ENCODE measurements around the gene RALB. TPM values are rescaled to one million over a fixed set of nuclear protein-coding genes. Genes with fewer than 3 reads are reported as not detected.

Gene RALB
- total and polyA plus RNA-seq, 2 of the 4 experiments (the other 2 are of a cell fraction) = 53.6 to 54.7 TPM

GRCh38 chr2:120272763-120273481 lies 20.3 kb downstream of the RALB start:
- Histone ChIP-seq H4K5ac (ENCODE audit: low read depth, low read length) (no peak overlapping the region), H3K9ac (ENCODE audit: low read depth, low read length) (no peak overlapping the region), H3K36me3 (ENCODE audit: control insufficient read depth, insufficient read depth, low read length) (peaks cover 4% of the 10 kb centered on the region; the same call in 1 of the 2 replicates), H3K9me1 (ENCODE audit: insufficient read depth, low read length) (peaks cover 10% of the 10 kb centered on the region), H3K4me2 (ENCODE audit: low read depth, low read length) (no peak overlapping the region), H2AFZ (replicated peaks; ENCODE audit: low read length, poor library complexity) (no peak overlapping the region), H3K18ac (ENCODE audit: low read depth, low read length) (no peak overlapping the region), H3K79me1 (ENCODE audit: low read depth in 1 of 2, low read length in 2 of 2) (peaks cover 66 to 85% of the 10 kb centered on the region in 2 experiments), H3K27ac (ENCODE audit: insufficient read depth, low read length) (no peak overlapping the region), H3K9me3 (ENCODE audit: control insufficient read depth, insufficient read depth, low read length) (peaks cover 4% of the 10 kb centered on the region; the same call in 1 of the 2 replicates), H2AK9ac (replicated peaks; ENCODE audit: low read depth, low read length, poor library complexity) (no peak overlapping the region), H2BK20ac (ENCODE audit: low read depth, low read length) (no peak overlapping the region), H2BK120ac (ENCODE audit: low read depth, low read length) (no peak overlapping the region), H3K56ac (ENCODE audit: extremely low read depth, insufficient read depth, low read length) (no peak overlapping the region), H3K27me3 (ENCODE audit: control insufficient read depth, insufficient read depth, low read length) (no peaks in the 10 kb centered on the region), H2BK15ac (ENCODE audit: low read depth, low read length) (no peak overlapping the region), H2AK5ac (ENCODE audit: low read depth, low read length) (no peak overlapping the region), H3K4me3 (ENCODE audit: insufficient read depth, low read depth, low read length) (no peak overlapping the region), H3K14ac (replicated peaks; ENCODE audit: low read depth, low read length) (no peak overlapping the region), H2BK5ac (ENCODE audit: low read depth, low read length, poor library complexity, severe bottlenecking) (no peak overlapping the region), H3K4ac (ENCODE audit: low read depth, low read length) (no peak overlapping the region), H3K4me1 (ENCODE audit: control insufficient read depth, insufficient read depth, low read length) (0 out of 2 replicates have a peak, but pooled peaks cover 2% of the 10 kb centered on the region), H4K8ac (ENCODE audit: low read depth in 2 of 2, low read length in 2 of 2) (no peak overlapping the region), H4K20me1 (ENCODE audit: insufficient read depth, low read length) (peaks cover 47% of the 10 kb centered on the region), H4K91ac (ENCODE audit: insufficient read depth, low read depth, low read length) (no peak overlapping the region), H3K23ac (ENCODE audit: low read depth, low read length) (no peak overlapping the region)
- TF ChIP-seq POLR2A (IDR thresholded peaks at IDR 0.05; ENCODE audit: low read depth, low read length) = no peak
- no peak for TF ChIP-seq NFE2L2 (IDR thresholded peaks at IDR 0.05; ENCODE audit: low read depth, low read length)
- no peak for TF ChIP-seq BHLHE40 (IDR thresholded peaks at IDR 0.05; ENCODE audit: low read depth, low read length)
- TF ChIP-seq CTCF (conservative IDR thresholded peaks at IDR 0.05; ENCODE audit: low read depth, low read length) = no peak
- TF ChIP-seq FOS (IDR thresholded peaks at IDR 0.05; ENCODE audit: low read depth, low read length) = no peak
- DNase-seq (no peak), ATAC-seq (ENCODE audit: low read depth) (peak; percentile 37)
- no TSS peak for BruUV-seq (replicated peaks)
- in situ Hi-C loops (cut with MboI; ENCODE audit: low sequenced_read_pairs) = no loop called here
- dilution Hi-C loops (cut with HindIII; ENCODE audit: low sequenced_read_pairs, unreplicated experiment) = no loop called here
- CTCF ChIA-PET = interaction anchor here (0.7 kb wide), 1 partner anchor 11 kb away, joined by 4 read pairs; no protein-coding TSS in a partner anchor
- 70% methylated on average over 2 of the region's 4 CpGs; no CpG with 5 or more reads in 1 of the 2 experiments for WGBS, 2 experiments (ENCODE audit: extremely low coverage in 2 of 2, insufficient read length in 1 of 2)
- intact Hi-C loops (cut with micrococcal nuclease) = no loop called here
- POLR2A ChIA-PET (ENCODE audit: unreplicated experiment) = interaction anchor here (0.6 kb wide), 1 partner anchor 37 kb away, joined by 3 read pairs; no protein-coding TSS in a partner anchor
